Nephron (organoid): ENCODE measurements around the gene CXCR4.
A peak's percentile ranks its signal among the peaks of the same experiment; 100 is the strongest.

Source experiments
- H3K27ac Mint-ChIP-seq, 3 experiments: 2 replicates each; pipeline ENCODE4 v1.8.0; 2020; ENCODE audit warnings: mixed read lengths in 3 of 3, mild to moderate bottlenecking in 2 of 3, moderate library complexity in 1 of 3
- H3K27me3 Mint-ChIP-seq: 2 replicates; pipeline ENCODE4 v1.8.0; 2021; ENCODE audit warnings: low read depth, mild to moderate bottlenecking, moderate library complexity, mixed read lengths
- H3K36me3 Mint-ChIP-seq: 2 replicates; pipeline ENCODE4 v1.8.0; 2020; ENCODE audit warnings: low read depth, mixed read lengths
- H3K4me1 Mint-ChIP-seq: 2 replicates; pipeline ENCODE4 v1.8.0; 2020; ENCODE audit warnings: mixed read lengths
- H3K4me3 Mint-ChIP-seq, 3 experiments: 2 replicates each; pipeline ENCODE4 v1.8.0; 2020; ENCODE audit warnings: mild to moderate bottlenecking in 3 of 3, mixed read lengths in 3 of 3, moderate library complexity in 2 of 3
- H3K9me3 Mint-ChIP-seq: 2 replicates; pipeline ENCODE4 v1.8.0; 2020; ENCODE audit warnings: mixed read lengths
- TF ChIP-seq, protein P1 (sequence below), 3 experiments: fragments of 200-600 bp; sonication (generic); IDR thresholded peaks; one replicate each; pipeline ENCODE4 v1.5.0; 2021; ENCODE audit warnings: antibody characterized with exemption in 3 of 3; ENCODE audit not compliant: unreplicated experiment in 3 of 3

The CXCR4 gene

DNA sequence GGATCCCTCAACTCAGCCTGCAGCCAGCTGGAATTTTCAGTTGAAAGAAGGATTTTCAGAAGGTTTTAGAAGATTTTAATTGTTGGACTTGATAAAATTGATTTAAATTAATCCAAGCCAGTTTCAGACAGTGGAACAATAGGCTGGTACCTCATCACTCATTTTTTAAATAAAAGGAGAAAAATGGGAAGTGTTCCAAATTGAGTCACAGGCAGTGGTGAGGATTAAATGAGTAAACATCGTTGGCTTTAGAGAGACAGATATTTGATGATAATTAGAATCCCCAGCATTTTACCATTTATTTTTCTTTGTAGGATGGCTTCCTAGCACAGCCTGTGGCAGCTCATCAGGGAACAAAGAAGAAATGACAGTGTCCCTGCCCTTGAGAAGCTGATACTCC is 7.4 kb downstream of the CXCR4 start:
- Mint-ChIP-seq H3K4me1 (peaks cover 47% of the 10 kb centered on the region), H3K9me3 (peaks cover 4% of the 10 kb centered on the region), H3K27ac (no peak overlapping the region), H3K36me3 (peaks cover 22% of the 10 kb centered on the region), H3K4me3 (no peak overlapping the region), H3K27me3 (peaks cover 22% of the 10 kb centered on the region)
- TF ChIP-seq, protein P1, sequence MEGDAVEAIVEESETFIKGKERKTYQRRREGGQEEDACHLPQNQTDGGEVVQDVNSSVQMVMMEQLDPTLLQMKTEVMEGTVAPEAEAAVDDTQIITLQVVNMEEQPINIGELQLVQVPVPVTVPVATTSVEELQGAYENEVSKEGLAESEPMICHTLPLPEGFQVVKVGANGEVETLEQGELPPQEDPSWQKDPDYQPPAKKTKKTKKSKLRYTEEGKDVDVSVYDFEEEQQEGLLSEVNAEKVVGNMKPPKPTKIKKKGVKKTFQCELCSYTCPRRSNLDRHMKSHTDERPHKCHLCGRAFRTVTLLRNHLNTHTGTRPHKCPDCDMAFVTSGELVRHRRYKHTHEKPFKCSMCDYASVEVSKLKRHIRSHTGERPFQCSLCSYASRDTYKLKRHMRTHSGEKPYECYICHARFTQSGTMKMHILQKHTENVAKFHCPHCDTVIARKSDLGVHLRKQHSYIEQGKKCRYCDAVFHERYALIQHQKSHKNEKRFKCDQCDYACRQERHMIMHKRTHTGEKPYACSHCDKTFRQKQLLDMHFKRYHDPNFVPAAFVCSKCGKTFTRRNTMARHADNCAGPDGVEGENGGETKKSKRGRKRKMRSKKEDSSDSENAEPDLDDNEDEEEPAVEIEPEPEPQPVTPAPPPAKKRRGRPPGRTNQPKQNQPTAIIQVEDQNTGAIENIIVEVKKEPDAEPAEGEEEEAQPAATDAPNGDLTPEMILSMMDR (IDR thresholded peaks at IDR 0.05; ENCODE audit: unreplicated experiment in 3 of 3), result no peak

DNA sequence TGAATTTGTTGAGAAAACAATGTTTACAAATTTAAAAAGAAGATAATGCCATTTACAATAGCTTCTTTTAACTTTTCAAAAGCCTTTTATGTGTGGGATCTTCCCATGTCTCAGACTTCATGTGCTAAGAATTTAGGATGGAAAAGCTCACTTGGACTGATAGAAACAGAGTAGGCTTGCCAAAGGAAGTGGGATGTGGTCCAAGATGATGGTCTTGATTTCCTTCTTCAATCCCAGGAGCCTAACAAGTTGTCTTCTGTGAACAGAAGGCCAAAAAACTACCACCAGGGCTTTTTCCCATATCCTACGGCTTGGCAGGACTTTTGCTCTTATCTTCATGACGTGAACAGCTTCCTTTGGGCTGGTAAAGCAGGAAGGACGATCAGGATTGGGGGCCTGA is 9.5 kb downstream of the CXCR4 start:
- H3K36me3 Mint-ChIP-seq, result peaks cover 6% of the 10 kb centered on the region
- peaks cover 28% of the 10 kb centered on the region for H3K4me1 Mint-ChIP-seq
- TF ChIP-seq, protein P1 (IDR thresholded peaks at IDR 0.05; ENCODE audit: unreplicated experiment in 3 of 3), result no peak
- H3K27ac Mint-ChIP-seq, result peak overlapping the region in 2 of 3 experiments; percentile 59 to 81
- H3K27me3 Mint-ChIP-seq, result peaks cover 3% of the 10 kb centered on the region
- no peak overlapping the region for H3K4me3 Mint-ChIP-seq
- peaks cover 4% of the 10 kb centered on the region for H3K9me3 Mint-ChIP-seq

DNA sequence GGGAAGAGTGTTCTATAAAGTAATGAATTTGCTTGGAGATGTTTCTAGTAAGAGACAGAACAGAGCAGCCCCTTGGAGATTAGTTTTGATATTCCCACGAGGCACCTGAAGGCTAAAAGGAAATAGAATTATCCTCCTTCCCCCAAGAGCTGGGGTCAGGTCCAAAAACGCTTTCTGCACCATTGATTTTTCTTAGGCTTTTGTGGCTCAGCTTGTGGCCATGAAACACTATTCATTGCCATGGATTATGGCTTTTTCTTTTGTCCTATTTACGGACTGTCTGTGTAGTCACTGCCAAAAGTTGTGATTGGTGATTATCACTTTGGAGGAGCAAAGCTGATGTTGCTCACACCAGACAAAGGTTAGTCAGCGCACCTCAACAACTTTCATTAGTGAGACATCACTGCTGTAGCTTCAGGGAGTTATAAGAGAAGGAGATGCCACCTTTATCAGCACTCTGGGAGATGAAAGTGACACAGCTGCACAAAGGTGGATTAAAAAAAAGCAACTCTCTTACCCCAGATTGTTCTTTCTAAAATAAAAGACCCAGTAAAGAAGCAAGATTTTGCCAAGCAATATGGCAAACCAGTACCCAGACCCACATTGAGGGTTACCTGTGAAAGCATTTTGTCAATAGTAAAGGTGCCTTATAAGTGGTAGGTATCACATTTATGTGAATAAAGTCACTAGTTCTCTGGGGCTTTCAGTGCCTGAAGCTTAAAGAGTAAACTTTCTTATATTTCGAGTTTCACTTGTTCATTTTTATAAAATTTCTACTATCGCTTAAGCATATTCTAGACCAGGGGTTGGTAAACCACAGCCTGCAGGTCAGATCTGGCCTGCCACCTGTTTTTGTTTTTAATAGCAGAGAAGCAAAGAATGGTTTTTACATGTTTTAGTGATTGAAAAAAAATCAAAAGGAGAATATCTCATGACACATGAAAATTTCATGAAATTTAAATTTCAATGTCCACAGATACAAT is 10.6 kb downstream of the CXCR4 start:
- Mint-ChIP-seq H3K36me3 (no peaks in the 10 kb centered on the region), H3K27ac (no peak overlapping the region), H3K4me1 (peaks cover 19% of the 10 kb centered on the region), H3K27me3 (no peaks in the 10 kb centered on the region), H3K9me3 (peaks cover 4% of the 10 kb centered on the region), H3K4me3 (no peak overlapping the region)
- TF ChIP-seq, protein P1 (IDR thresholded peaks at IDR 0.05; ENCODE audit: unreplicated experiment in 3 of 3), result no peak

DNA sequence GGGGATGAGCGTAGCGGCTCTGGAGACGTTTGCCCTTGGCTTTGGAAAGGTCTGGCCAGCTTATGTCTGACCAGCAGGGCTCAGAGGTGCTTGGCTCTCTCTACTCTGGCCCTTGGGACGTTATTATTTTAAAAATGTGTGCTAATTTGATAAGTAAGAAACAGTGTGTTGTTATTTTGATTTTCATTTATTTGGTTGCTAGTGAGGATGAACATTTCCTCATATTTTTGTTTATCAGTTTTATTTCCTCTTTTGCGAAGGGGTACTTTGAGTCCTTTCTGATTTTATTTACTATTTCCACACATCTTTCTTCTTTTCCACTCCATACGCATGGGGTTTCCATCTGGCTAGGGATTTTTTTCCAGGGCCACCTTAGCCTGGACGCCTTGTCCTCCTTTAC is 11.4 kb downstream of the CXCR4 start:
- no peak overlapping the region for H3K27ac Mint-ChIP-seq
- peaks cover 17% of the 10 kb centered on the region for H3K4me1 Mint-ChIP-seq
- no peaks in the 10 kb centered on the region for H3K27me3 Mint-ChIP-seq
- TF ChIP-seq, protein P1 (IDR thresholded peaks at IDR 0.05; ENCODE audit: unreplicated experiment in 3 of 3), result no peak
- no peak overlapping the region for H3K4me3 Mint-ChIP-seq
- no peaks in the 10 kb centered on the region for H3K36me3 Mint-ChIP-seq
- H3K9me3 Mint-ChIP-seq, result peaks cover 4% of the 10 kb centered on the region

DNA sequence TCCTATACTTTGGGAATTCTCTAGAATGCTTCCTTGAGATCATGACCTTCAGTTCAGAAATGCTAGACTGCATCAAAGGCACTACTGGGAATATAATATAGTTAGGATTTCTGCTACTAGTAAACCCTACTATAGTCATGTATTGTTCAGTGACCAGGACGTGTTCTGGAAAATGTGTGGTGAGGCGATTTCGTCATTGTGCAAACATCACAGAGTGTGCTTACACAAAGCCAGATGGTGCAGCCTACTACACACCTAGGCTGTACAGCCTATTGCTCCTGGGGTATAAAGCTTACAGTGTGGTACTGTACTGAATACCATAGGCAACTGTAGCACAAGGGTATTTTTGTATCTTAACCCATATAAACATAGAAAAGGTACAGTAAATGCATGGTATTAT is 13.0 kb downstream of the CXCR4 start:
- H3K27ac Mint-ChIP-seq, result no peak overlapping the region
- H3K4me3 Mint-ChIP-seq, result no peak overlapping the region
- H3K4me1 Mint-ChIP-seq, result peaks cover 17% of the 10 kb centered on the region
- H3K27me3 Mint-ChIP-seq, result peaks cover 4% of the 10 kb centered on the region
- H3K9me3 Mint-ChIP-seq, result peaks cover 4% of the 10 kb centered on the region
- TF ChIP-seq, protein P1 (IDR thresholded peaks at IDR 0.05; ENCODE audit: unreplicated experiment in 3 of 3), result no peak
- no peaks in the 10 kb centered on the region for H3K36me3 Mint-ChIP-seq

DNA sequence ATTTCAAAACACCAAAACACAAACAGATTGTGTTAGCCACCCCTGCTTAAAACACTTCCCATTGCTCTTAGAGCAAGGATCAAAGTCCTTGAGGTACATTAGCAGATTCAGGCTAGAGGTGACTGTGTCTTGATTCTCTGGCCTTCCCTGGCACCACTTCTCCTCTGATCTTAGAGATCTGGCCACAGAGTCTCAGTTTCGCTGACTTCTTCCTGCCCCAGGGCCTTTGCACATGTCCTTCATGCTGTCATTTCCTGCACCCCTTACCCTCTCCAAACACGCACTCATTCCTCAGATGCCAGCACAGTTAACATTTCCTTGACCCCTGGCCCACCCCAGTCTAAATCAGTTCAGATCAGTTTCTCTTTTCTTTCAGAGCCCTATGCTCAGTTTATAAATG is 16.9 kb downstream of the CXCR4 start:
- no peak overlapping the region for H3K27ac Mint-ChIP-seq
- H3K4me1 Mint-ChIP-seq, result no peaks in the 10 kb centered on the region
- TF ChIP-seq, protein P1 (IDR thresholded peaks at IDR 0.05; ENCODE audit: unreplicated experiment in 3 of 3), result no peak
- no peaks in the 10 kb centered on the region for H3K36me3 Mint-ChIP-seq
- peaks cover 7% of the 10 kb centered on the region for H3K27me3 Mint-ChIP-seq
- no peak overlapping the region for H3K4me3 Mint-ChIP-seq
- no peaks in the 10 kb centered on the region for H3K9me3 Mint-ChIP-seq
